SK-N-MC (cell line): ENCODE results near the gene ZNF423.

Experiments used
- EZH2 ChIP-seq: fragments of 200-600 bp; sonication (generic); IDR thresholded peaks from one replicate; pipeline ENCODE4 v1.6.1; 2017; ENCODE audit warnings: antibody characterized with exemption
- POLR2AphosphoS5 ChIP-seq: IDR thresholded peaks from 2 replicates; pipeline ENCODE4 v1.6.1; 2012; ENCODE audit warnings: mild to moderate bottlenecking, low read depth, low read length, borderline replicate concordance

DNA sequence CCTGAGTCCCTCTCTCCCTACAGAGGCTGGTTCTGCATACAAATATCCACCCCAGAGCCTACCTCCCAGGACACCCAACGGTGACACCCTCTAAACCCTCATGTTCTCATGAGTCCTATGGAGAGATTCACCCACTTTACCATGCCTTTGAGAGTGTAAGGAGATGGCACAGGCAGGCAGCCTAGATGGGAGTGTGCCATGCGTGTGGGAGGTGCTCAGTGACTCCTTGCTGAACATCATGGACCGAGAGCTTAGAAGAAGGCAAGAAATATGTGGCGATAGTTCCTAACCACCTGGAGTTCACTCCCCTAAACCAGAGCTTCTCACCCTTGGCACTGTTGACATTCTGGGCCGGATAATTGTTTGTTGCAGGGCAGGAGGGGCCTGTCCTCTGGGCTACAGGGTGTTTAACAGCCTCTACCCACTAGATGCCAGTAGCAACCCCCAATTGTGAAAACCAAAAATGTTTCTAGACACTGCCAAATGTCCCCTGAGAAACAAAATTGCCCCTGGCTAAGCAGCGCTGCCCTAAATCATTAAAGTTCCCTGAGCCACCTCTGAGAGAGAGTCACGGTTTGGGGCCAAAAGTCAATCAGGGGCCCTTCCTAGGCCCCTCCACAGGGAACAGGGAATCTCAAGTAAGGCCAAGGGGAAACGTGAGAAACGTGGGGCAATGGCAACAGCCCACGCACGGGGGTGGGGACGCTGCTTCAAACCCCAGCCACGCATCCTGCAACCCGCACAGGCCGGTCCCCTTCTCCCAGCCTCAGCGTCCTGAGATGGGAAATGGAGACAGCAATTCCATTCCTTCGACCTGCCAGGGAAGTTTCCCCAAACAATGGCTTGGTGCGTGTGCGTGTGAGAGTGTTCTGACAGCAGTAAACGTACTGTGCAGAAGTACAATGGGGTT lies 415.5 kb downstream of the ZNF423 start:
- no peak for TF ChIP-seq POLR2AphosphoS5
- no peak for TF ChIP-seq EZH2
